HepG2 (cell line): Measurements from ENCODE around the gene FMR1. TPM values are rescaled to one million over a fixed set of nuclear protein-coding genes. Genes with fewer than 3 reads are reported as not detected.
A peak's percentile ranks its signal among the peaks of the same experiment; 100 is the strongest.

Experiments
- ATAC-seq: fragments of 200-7000 bp; cut with Tn5 transposase; 3 replicates; pipeline ENCODE4 v1.9.1; 2020; ENCODE audit warnings: mild to moderate bottlenecking, moderate library complexity
- BruUV-seq: library from RNA; stranded (reverse); fragments of 400-500 nt; replicated peaks from 2 replicates; lab custom pipeline; 2021; lab: Mats Ljungman, UMichigan
- CTCF ChIA-PET: fragments of 300-600 bp; formaldehyde crosslinking; extraction: SDS; loops from one replicate; lab custom pipeline; 2021; ENCODE audit warnings: low total read pairs, inconsistent platforms, low intra/inter-chr PET ratio; lab: Yijun Ruan, JAX
- POLR2A ChIA-PET: fragments of 350-600 bp; sonication (Branson Sonifier 250); formaldehyde crosslinking; loops from one replicate; lab custom pipeline; 2020; ENCODE audit warnings: antibody characterized with exemption, inconsistent platforms; lab: Yijun Ruan, JAX
- DNase-seq: peaks from one replicate; pipeline ENCODE4 v3.0.0-alpha.2; 2015; ENCODE audit warnings: low spot score
- FAIRE-seq: peaks from 3 replicates; lab custom pipeline; 2011; peaks lifted over from hg19 to GRCh38; lab: Jason Lieb, UNC
- H2AFZ ChIP-seq: one replicate; pipeline ENCODE4 v1.6.1; 2011; ENCODE audit warnings: low read length, inconsistent platforms
- H3K27ac ChIP-seq: fragments of 300-600 bp; 3 replicates; pipeline ENCODE4 v1.8.0; 2011; ENCODE audit warnings: mixed run types, mild to moderate bottlenecking, mixed read lengths, low read length, inconsistent platforms; ENCODE audit not compliant: insufficient read depth; ENCODE audit errors: extremely low read length
- H3K27me3 ChIP-seq, 2 experiments: fragments of 200-600 bp in 1 of 2; 2 replicates in 1 of 2; 3 replicates in 1 of 2; pipeline versions ENCODE4 v1.6.0 to v1.8.0; 2011; ENCODE audit warnings: low read length in 2 of 2, mild to moderate bottlenecking in 2 of 2, moderate library complexity in 2 of 2, inconsistent platforms in 1 of 2; ENCODE audit not compliant: insufficient read depth in 2 of 2, control insufficient read depth in 1 of 2
- H3K36me3 ChIP-seq, 2 experiments: fragments of 200-600 bp in 1 of 2; replicated peaks in 1 of 2; 2 replicates in 1 of 2; 3 replicates in 1 of 2; pipeline versions ENCODE4 v1.5.1 to v1.8.0; 2011; ENCODE audit warnings: low read length in 2 of 2, inconsistent platforms in 1 of 2; ENCODE audit not compliant: insufficient read depth in 2 of 2, control insufficient read depth in 1 of 2
- H3K4me1 ChIP-seq: 2 replicates; pipeline ENCODE4 v1.5.1; 2012; ENCODE audit warnings: low read length, inconsistent platforms; ENCODE audit not compliant: insufficient read depth
- H3K4me2 ChIP-seq: 2 replicates; pipeline ENCODE4 v1.6.0; 2011; ENCODE audit warnings: low read depth, low read length, inconsistent platforms
- H3K4me3 ChIP-seq, 3 experiments: fragments of 200-600 bp in 1 of 3; sonication (generic), shearing (Covaris generic) in 1 of 3; replicated peaks in 1 of 3; 2 replicates each; pipeline ENCODE4 v1.5.1; 2011 to 2016; ENCODE audit warnings: low read length in 3 of 3, inconsistent platforms in 2 of 3, low read depth in 2 of 3, mild to moderate bottlenecking in 2 of 3, control low read depth in 1 of 3, mixed read lengths in 1 of 3; ENCODE audit not compliant: insufficient read depth in 1 of 3
- H3K79me2 ChIP-seq: one replicate; pipeline ENCODE4 v1.6.1; 2011; ENCODE audit warnings: low read length, inconsistent platforms; ENCODE audit not compliant: insufficient read depth
- H3K9ac ChIP-seq: 2 replicates; pipeline ENCODE4 v1.6.0; 2011; ENCODE audit warnings: mild to moderate bottlenecking, low read depth, low read length, inconsistent platforms; ENCODE audit not compliant: insufficient read depth
- H3K9me3 ChIP-seq: 2 replicates; pipeline ENCODE4 v1.5.1; 2012; ENCODE audit warnings: mild to moderate bottlenecking, low read length
- H4K20me1 ChIP-seq: 2 replicates; pipeline ENCODE4 v1.6.0; 2011; ENCODE audit warnings: inconsistent platforms, mild to moderate bottlenecking, low read length, moderate library complexity; ENCODE audit not compliant: insufficient read depth
- GPBP1L1 ChIP-seq: sonication (generic); formaldehyde crosslinking; IDR thresholded peaks from 2 replicates; pipeline ENCODE4 v1.5.0; 2020; ENCODE audit warnings: mild to moderate bottlenecking, missing genetic modification reagents
- NONO ChIP-seq, 2 experiments: fragments of 450-650 bp in 1 of 2; sonication (generic) in 1 of 2; formaldehyde crosslinking in 1 of 2; IDR thresholded peaks in 1 of 2; conservative IDR thresholded peaks in 1 of 2; 2 replicates each; pipeline versions ENCODE4 v1.6.1 to v1.8.0; 2017 to 2022; ENCODE audit warnings: mild to moderate bottlenecking in 1 of 2, missing genetic modification reagents in 1 of 2, moderate library complexity in 1 of 2
- PAWR ChIP-seq: sonication (generic); formaldehyde crosslinking; IDR thresholded peaks from 2 replicates; pipeline ENCODE4 v1.4.0; 2020; ENCODE audit warnings: missing genetic modification reagents, mild to moderate bottlenecking, borderline replicate concordance
- RXRB ChIP-seq: IDR thresholded peaks from 2 replicates; pipeline ENCODE4 v1.6.1; 2016; ENCODE audit warnings: borderline replicate concordance, missing genetic modification reagents, missing compliant biosample characterization
- SAFB2 ChIP-seq: sonication (generic); formaldehyde crosslinking; IDR thresholded peaks from 2 replicates; pipeline ENCODE4 v1.5.1; 2020; ENCODE audit warnings: missing genetic modification reagents, low read depth, mild to moderate bottlenecking, borderline replicate concordance
- SPEN ChIP-seq: sonication (generic); formaldehyde crosslinking; IDR thresholded peaks from 2 replicates; pipeline ENCODE4 v1.5.1; 2020; ENCODE audit warnings: low read depth, mild to moderate bottlenecking, missing genetic modification reagents
- SRF ChIP-seq: IDR thresholded peaks from 2 replicates; pipeline ENCODE4 v1.6.1; 2011; ENCODE audit warnings: mild to moderate bottlenecking, low read depth, low read length, moderate library complexity
- TEF ChIP-seq: sonication (generic); formaldehyde crosslinking; IDR thresholded peaks from 2 replicates; pipeline ENCODE4 v1.5.0; 2020; ENCODE audit warnings: missing genetic modification reagents
- TP53 ChIP-seq: sonication (generic); formaldehyde crosslinking; conservative IDR thresholded peaks from 2 replicates; pipeline ENCODE4 v1.4.0; 2020; ENCODE audit warnings: missing genetic modification reagents
- ZHX1 ChIP-seq: sonication (generic); formaldehyde crosslinking; IDR thresholded peaks from 2 replicates; pipeline ENCODE4 v1.8.1; 2022; ENCODE audit warnings: low read depth, mild to moderate bottlenecking, missing genetic modification reagents
- ZNF557 ChIP-seq: sonication (generic); formaldehyde crosslinking; IDR thresholded peaks from 2 replicates; pipeline ENCODE4 v1.4.0; 2020; ENCODE audit warnings: missing genetic modification reagents
- ZNF766 ChIP-seq: sonication (generic); formaldehyde crosslinking; IDR thresholded peaks from 2 replicates; pipeline ENCODE4 v1.5.0; 2020; ENCODE audit warnings: missing genetic modification reagents, borderline replicate concordance
- ZNF781 ChIP-seq: sonication (generic); formaldehyde crosslinking; IDR thresholded peaks from 2 replicates; pipeline ENCODE4 v1.5.1; 2020; ENCODE audit warnings: borderline replicate concordance, mild to moderate bottlenecking, missing genetic modification reagents; ENCODE audit errors: not compliant biosample characterization
- WGBS: methylation state at CpG from one replicate; pipeline ENCODE4 v1.1.6; 2017; ENCODE audit warnings: low lambda C conversion rate; 5-methylcytosine and 5-hydroxymethylcytosine counted together
- in situ Hi-C: cut with HindIII; loops from 2 replicates; pipeline ENCODE4 v1.10.0; 2017; ENCODE audit warnings: low pct_unique_long_range_greater_than_20kb; ENCODE audit not compliant: extremely low pct_ligation_motif_present
- intact Hi-C: fragments of 100-400 bp; cut with micrococcal nuclease; formaldehyde crosslinking; loops from one replicate; pipeline ENCODE4 v1.10.0; 2022; ENCODE audit not compliant: unreplicated experiment
- polyA plus RNA-seq, 8 experiments: library from polyadenylated mRNA; depleted of rRNA in 3 of 8; stranded (reverse) in 7 of 8; unstranded in 1 of 8; fragments of >200 nt; fragmentation: Illumina TruSeq in 4 of 8; extraction: Trizol in 4 of 8; gene quantifications; 2 replicates each; pipeline versions ENCODE4 v1.2.1 to v1.2.3, GENCODE V29; 2011 to 2016; ENCODE audit warnings: low read depth in 4 of 8, missing spikeins in 1 of 8, mixed read lengths in 1 of 8; ENCODE audit not compliant: insufficient read depth in 1 of 8
- total RNA-seq, 5 experiments: library from RNA; depleted of rRNA; stranded (reverse); fragments of >200 nt; fragmentation: Illumina TruSeq; extraction: Trizol; gene quantifications; 2 replicates each; pipeline ENCODE4 v1.2.3, GENCODE V29; 2016; ENCODE audit warnings: low read depth in 1 of 5
- TF ChIP-seq, protein P1 (sequence below): IDR thresholded peaks from 2 replicates; pipeline ENCODE4 v1.6.1; 2016; ENCODE audit warnings: missing biosample characterization, missing genetic modification reagents, low read depth

FMR1 gene
- total and polyA plus RNA-seq, 2 of the 13 experiments (the other 11 are each of a cell fraction or from before 2014, with no cell fraction given) = 27.8 to 49.6 TPM

DNA sequence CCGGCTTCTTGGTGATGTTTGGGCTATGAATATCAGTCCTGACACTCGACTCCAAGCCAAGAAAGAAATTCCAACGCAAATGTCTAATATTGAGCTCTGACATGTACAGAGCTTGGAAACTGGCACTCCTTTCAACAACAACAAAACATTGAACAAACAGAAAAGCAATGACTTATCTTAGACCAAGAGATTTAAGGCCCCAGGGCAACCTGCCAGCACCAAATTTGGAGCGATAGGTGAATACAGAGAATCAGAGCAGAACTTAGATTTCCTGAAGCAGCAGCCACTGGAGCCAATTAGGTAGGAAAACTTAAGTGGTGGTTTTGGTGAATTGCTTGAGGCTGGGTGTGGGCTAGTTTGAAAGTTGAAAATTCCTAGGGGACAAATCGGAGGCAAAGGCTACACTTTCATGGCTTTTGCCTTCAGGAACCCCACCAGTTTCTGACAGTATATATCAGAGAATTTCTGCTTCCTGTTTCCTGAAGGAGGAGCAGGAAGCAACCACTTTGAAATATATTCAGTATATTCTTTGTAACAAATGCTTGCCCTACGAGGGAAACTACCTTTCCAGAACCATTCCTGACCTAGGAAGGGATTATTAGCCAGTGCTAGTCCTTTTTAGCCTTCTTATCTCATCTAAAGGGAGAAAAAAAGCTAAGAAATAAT is 10.1 kb upstream of the FMR1 start:
- Histone ChIP-seq H2AFZ (peak overlapping the region; percentile 42), H3K4me3 (no peak overlapping the region), H3K9me3 (no peaks in the 10 kb centered on the region), H4K20me1 (no peaks in the 10 kb centered on the region), H3K4me1 (peaks cover 31% of the 10 kb centered on the region), H3K27me3 (no peaks in the 10 kb centered on the region), H3K27ac (no peak overlapping the region), H3K9ac (no peak overlapping the region), H3K79me2 (no peaks in the 10 kb centered on the region), H3K4me2 (no peak overlapping the region), H3K36me3 (no peaks in the 10 kb centered on the region)
- POLR2A ChIA-PET = interaction anchor here (0.9 kb wide), 1 partner anchor 10 kb away, joined by 3 read pairs; the partner anchor contains the start of gene FMR1
- no peak for ATAC-seq
- WGBS = 97% methylated on average over 6 of the region's 6 CpGs
- DNase-seq = no peak
- intact Hi-C loops (no loop called here), in situ Hi-C loops (no loop called here)
- no peak for FAIRE-seq
- CTCF ChIA-PET = no interaction called here
- BruUV-seq = no TSS peak
- TF ChIP-seq GPBP1L1 (CRISPR knock-in tag) (no peak), SRF (no peak), TEF (CRISPR knock-in tag) (no peak), RXRB (CRISPR knock-in tag) (no peak), PAWR (CRISPR knock-in tag) (no peak), SAFB2 (CRISPR knock-in tag) (no peak), TP53 (CRISPR knock-in tag) (no peak), SPEN (CRISPR knock-in tag) (no peak), NONO (IDR thresholded peaks at IDR 0.05) (no peak), NONO (CRISPR knock-in tag; conservative IDR thresholded peaks at IDR 0.05) (no peak), ZHX1 (CRISPR knock-in tag) (no peak), ZNF781 (no peak), ZNF766 (CRISPR knock-in tag) (no peak), ZNF557 (CRISPR knock-in tag) (no peak)
- TF ChIP-seq, protein P1, sequence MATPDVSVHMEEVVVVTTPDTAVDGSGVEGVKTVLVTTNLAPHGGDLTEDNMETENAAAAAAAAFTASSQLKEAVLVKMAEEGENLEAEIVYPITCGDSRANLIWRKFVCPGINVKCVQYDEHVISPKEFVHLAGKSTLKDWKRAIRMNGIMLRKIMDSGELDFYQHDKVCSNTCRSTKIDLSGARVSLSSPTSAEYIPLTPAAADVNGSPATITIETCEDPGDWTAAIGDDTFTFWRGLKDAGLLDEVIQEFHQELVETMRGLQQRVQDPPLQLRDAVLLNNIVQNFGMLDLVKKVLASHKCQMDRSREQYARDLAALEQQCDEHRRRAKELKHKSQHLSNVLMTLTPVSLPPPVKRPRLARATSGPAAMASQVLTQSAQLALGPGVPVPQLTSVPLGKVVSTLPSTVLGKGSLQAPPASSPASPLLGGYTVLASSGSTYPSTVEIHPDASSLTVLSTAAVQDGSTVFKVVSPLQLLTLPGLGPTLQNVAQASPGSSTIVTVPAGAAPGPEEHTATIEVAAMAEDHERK (CRISPR knock-in tag) = no peak
